HG02623 (cell line): ENCODE data around the gene LPGAT1.
A peak's percentile ranks its signal among the peaks of the same experiment; 100 is the strongest.
"Not testable (repeated sequence)": the region's sequence is repeated elsewhere in the genome, so short reads cannot be mapped to it uniquely, and the experiment has no call there.

ENCODE experiments used
- ATAC-seq: cut with Tn5 transposase; IDR thresholded peaks from one replicate; pipeline ENCODE4 v1.9.1; 2021; ENCODE audit warnings: moderate library complexity; ENCODE audit not compliant: unreplicated experiment

LPGAT1 gene

DNA sequence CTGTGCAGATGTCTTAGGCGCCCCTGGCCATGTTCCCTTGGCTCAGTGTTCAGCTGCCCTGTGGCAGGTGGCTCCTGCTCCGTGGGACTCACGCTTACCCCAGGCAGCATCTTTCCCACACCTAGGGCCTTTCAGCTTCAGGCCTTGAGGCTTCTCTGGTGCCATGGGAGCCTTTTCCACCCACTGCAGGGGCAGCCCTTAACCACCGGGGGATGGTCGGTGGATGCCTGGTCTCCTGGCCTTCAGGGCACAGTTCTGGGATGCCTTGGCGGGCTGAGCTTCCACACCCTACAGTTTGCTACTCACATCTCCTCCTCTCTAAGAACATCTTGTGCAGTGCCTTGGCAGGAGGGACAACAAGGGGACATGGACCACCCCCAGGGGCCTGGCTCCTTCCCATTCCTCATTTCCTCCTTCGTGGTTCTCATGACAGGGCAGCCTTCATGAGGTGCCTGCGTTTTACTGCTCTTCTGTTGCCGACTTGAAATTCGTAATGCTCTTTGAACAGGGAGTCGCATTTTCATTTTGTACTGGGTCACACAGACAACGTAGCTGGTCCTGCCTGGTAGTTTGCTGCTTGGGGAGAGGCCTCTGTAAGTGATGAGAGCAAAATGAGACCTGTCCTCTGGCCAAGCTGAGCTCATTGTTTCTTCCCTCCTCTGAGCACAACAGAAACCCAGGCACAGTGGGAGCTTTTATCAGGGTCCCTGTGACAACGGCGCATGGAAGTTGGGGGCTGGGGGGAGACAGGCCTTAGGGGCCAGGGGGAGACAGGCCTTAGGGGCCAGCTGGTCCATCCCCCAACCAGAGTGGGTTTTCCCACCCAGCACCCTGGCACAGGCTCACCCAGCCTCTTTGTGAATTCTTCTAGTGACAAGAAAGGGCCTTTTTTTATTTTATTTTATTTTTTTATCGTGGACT lies 93.2 kb downstream of the LPGAT1 start:
- ATAC-seq, result no peak

DNA sequence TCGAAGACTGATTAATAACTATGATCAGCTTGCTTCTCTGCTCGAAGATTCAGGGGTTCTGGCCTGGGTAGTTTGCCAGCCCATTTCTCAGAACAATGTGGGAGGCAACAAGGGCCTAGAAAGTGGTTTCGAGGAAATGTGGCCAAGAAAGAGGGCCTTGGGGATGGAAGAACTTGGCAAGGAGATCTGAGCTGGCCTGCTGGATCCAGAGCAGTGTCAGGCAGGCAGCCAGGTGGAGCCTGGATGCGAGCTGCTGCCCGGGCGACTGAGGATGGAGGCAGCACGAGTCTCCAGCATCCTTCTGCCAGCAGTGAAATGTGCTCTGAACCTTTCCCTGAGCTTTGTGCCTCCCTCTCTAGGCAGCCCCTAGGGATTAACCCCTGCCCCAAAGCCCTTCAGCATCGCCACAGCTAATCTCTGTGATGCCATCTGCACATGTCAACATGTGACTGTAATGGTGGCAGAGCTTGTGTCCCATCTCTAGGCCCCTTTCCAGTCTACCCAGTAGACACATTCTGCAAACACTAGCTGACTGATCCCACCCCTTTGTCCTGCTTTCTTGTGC lies 94.1 kb downstream of the LPGAT1 start:
- ATAC-seq, result no peak

DNA sequence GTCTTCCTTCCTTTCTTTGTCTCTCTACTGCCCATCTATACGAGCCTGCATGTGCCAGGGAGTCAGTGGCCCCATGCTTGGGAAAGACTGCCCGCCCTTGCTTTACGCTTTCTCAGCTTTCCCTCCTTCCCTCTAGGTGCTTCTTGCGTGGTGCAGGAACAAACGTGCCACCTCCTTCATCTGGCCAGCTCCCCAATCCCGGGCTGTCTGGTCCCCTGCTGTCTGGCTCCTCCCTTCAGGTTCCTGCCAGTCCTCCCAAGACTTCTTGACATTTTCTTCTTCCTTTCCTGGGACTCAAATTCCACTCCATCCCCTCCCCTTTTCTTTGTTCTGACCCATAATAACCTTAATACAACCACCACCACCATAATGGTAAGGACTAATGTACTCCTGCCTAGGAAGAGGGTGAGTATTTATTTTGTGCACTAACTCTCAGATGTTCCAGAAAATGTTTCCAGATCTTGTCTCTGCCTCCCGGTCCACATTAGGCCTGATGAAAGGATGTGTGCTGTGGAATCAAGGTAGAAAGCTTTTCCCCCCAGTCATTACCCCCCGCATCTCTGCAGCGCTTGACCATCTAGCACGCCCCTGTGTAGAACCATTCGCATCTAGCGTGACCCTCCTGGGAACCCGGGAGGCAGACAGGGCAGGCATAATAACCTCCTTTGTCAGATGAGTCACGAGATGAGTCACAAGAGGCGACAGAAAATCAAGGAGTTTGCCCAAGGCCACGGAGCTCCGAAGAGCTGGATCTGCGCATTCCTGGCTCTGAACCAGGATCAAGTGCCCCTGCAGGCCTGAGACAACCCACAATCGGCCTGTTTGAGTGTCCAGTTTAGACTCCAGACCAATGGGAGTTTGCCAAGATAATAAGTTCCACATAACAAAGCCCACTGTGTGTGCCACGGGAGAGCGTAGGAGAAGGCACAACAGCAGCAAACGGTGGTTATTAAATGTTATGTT lies 95.1 kb downstream of the LPGAT1 start:
- ATAC-seq, result no peak

DNA sequence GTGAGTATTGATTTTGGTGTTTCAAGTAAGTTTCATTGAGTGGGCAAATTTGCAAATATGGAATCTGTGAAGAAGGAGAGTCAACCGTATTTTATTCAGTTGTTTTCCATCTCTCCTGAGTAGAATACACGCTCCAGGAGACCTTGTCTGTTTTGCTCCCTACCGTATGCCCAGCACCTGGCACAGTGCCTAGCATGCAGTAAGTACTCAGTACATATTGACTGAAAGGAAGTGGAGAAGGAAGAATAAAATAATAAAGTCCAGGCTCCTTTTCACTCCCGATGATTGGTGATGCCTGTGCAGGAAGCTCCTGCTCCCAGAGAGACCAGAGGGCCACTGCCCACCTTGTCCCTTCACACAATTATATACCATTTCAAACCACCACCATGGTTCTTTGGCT lies 95.8 kb downstream of the LPGAT1 start:
- ATAC-seq, result no peak

DNA sequence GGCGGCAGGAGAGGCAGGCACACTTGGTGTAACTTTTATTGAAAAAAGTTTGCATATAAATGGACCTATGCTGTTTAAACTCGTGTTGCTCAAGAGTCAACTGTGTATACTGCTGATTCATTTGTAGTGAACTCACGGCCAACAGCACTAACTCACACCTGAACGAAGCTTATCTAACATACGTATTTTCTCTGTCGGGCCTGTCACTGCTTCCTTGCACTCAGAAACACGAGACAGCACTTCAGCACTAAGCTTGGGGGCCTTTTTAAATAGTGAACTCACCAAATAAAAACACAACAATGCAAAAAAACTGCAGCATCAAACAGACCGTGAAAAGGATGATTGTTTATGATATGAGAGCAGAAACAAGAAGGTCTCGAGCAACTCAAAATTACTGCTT lies 96.2 kb downstream of the LPGAT1 start:
- no peak for ATAC-seq

DNA sequence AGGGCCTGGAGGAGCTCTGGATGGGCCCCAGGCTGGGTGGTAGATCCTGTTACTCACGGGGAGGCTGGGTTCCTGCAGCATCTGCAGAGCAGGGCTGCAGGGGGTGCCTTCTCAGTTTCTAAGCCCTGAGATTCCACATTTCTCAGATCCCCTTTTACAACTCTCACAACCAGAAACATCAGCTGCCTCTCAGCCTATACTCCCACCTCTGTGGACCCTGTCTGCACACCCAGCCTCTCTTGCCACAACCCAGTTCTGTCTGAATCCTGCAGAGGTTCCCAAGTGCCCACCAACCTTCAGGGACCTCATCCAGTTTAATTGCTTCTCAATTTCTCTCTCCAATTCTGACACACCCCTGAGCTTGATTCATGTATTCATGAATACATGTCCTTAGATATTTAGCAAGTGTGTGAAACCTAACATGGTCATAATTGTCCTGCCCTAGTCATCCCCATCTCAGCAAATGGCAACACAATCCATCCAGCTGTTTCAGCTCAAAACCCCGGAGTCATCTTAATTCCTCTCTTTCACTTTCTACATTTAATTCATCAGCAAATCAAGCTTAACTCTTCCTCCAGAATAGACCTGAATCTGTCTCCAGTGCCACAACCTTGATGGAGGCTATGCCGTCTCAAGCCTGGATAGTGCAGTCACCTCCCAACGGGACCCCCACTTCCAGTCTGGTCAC lies 98.1 kb downstream of the LPGAT1 start:
- peak; percentile 61 for ATAC-seq

DNA sequence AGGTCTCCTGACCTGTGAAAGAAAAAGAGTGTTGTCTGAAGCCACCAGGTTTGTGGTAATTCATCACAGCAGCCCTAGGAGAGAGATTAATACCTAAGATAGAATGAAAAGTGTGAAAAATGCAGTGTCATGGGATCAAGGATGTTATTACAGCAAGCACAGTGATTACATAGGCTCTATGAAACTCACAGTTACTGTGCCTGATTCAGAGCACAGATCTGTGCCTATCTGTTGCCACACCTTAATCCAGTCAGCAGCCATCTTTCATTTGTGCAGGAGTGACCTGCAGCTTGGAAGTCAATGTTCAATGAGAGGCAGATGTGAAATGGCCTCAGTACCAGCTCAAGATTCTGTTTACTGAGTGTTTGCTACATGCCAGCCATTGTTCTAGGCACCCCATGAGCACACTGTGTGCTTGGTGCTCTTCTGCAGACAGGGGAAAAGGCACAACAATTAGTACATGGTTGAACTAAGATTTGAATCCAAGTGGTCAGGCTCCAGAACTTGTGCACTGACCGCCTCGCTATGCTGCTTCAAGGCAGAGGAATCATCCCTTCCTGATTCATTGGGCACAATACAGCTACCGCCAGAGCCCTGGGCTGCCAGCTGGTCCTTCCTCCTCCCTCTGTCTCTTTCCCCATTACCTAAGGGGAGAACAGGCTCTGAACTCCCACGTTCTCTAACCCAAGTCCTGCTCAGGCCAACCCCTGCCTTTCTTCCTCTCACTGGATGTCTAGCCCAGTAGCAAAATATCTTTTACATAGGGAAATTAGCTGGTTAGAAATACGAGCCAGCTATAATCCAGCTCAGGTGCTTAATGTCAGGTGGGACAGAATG lies 98.9 kb downstream of the LPGAT1 start:
- ATAC-seq, result no peak

DNA sequence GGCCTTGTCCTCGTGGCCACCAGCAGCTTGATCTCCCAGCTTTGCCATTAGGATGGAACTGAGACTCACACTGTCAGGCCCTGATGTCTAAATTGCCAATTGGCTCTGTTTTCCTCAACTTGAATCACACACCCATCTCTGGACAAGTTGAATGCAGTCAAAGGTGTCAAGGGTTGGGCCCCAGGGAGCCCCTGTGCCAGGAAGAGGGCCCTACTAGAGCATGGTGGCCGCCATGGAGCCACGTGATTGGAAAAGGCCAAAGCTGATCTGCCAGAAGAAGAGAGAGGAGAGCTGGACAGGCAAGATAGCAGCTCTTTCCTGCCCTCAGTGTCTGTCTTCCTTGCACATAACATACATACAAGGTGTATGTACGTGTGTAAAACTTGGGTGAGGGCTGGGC lies 100.2 kb downstream of the LPGAT1 start:
- no peak for ATAC-seq

DNA sequence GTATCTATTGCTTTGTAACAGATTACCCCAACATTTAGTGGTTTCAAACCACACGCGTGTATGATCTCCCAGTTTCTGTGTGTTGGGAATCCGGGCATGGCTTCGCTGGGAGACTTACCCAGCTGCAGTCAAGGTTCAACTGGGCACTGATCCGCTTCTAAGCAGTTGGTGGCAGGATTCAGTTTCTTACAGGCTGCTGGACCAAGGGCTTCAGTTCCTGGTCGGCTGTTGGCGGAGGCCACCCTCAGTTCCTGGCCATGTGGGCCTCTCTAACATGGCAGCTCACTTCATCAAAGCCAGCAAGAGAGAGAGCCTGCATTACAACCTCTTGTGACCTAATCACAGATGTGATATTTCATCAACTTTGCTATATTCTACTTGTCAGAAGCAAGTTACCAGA lies 101.3 kb downstream of the LPGAT1 start:
- no peak for ATAC-seq

DNA sequence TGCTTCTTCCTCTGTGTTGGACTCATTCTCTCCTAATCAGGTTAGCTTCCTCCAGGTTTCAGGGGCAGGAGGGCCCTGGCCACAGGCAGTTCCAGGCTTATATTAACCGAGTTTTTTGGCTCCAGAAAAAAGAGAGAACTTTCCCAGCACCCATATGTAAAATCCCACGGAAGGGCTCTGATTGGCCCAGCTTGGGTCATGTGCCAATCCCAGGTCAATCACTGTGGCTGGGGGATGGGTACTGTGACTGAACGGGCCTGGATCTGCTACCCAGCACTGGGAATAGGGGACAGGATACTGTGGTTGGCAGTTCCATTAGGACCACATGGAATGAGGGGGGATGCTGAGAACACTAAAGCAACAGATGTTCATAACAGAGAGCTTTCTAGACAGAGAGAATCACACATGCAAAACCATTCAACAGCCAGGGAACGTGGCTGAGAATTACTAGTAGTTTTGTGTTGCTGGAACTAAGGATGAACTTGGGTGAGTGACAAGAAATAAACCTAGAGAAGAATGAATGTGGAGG lies 104.0 kb downstream of the LPGAT1 start:
- no peak for ATAC-seq

DNA sequence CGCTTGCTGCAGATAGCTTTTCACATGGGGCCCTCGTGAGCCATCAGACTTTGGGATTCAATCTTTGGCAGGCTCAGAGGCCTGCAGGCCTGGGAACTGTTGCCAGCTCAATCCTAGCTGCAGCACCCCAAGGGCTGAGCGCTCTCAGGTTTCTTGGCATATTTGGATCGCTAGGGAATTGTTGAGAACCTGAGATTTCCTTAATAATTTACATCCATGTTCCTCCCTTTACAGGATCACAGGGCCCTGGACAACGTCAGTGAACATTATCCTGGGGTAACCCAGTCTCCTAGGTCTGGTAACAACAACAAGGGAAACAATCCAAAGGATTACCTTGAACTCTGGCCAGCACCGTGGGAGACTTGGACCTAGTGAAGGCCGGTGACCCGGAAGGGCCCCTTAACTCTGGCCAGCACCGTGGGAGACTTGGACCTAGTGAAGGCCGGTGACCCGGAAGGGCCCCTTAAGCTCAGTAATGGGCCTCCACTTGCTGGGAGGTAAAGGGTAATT lies 105.8 kb downstream of the LPGAT1 start:
- ATAC-seq, result no peak

DNA sequence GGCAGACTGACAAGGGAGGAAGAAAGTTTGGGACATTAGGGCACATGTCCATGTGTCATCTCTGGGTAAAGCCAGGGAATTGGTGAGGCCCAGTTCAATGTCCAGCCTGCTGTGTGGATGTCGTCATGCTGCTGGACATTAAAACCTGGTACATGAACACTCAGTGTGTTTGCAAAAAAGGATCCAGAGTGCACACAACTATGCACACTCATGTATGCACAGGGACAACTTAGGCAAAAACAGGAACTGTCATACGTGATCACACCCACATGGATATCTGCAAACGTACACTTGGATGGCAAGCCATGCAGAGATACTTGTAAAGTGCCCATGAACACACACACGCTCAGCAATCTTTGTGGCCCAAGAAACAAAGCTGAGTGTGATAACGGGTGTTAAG lies 107.3 kb downstream of the LPGAT1 start:
- no peak for ATAC-seq

DNA sequence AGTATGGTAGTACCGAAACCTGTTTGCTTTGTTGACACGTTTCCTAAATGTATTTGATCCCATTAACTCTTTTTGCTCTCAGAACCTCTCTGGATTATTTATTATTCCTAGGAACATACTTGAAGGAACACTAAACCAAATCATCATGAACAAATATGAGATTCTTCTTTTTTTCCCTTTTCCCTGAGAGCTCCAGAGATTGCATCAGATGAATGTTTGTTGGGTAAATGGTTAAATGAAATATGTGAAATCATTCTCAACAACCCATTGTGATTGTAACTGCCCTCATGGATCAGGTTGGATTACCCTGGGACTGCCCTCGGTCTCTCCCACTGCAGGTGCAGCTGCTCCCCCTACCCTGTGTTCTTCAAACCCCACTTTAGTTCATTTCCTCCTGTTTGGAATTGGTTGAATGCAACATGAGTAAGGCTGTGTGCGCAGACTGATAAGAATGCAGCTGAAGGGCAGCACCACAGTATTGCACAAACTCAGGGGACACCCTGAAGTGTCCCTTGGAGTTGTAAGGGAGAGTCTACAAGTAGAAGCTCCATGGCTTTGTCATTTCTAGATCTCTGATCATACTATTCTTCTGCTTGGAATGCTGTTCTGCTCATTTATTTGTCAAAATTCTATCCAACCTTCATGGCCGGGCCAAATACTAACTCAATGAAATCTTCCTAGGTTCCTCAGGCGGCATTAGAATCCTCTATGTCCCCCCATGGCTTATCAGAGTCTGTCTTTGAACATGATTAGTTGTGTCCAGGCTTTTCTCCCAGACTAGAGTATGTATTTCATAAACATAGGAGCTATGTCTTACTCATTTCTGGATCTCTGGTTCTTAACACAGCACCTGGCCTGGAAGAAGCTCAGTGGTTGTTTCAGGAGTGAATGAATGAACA lies 108.0 kb downstream of the LPGAT1 start:
- no peak for ATAC-seq

DNA sequence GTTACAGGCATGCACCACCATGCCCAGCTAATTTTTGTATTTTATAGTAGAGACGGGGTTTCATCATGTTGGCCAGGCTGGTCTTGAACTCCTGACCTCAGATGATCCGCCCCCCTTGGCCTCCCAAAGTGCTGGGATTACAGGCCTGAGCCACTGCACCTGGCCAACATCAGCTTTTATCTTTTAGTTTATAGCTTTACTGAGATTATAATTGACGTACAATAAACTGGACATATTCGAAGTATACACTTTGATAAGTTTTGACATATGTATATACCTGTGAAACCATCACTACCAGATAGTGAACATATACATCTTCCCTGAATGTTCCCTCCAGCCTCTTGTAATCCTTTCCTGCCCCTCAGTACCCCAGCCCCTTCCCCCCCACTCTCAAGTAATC lies 114.0 kb downstream of the LPGAT1 start:
- ATAC-seq, result not testable (repeated sequence)

DNA sequence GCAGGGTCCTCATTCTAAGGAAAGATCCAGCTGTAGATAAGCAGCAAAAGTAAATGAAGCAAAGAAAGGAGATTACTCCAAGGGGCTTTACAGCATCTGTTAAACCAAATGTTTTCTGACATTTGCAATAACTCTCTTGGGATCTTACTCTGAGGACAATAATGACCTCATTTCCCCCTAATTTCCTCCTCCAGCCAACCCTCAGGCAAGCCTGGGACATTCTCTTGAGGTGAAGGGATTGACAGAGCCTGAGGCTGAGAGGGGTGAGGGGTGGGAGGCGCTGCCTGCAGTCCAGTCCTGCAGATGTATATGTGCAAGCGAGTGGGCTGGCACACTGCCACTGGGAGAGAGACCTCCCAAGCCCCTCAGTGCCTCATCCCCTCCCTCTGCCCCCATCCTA lies 114.6 kb downstream of the LPGAT1 start:
- no peak for ATAC-seq

DNA sequence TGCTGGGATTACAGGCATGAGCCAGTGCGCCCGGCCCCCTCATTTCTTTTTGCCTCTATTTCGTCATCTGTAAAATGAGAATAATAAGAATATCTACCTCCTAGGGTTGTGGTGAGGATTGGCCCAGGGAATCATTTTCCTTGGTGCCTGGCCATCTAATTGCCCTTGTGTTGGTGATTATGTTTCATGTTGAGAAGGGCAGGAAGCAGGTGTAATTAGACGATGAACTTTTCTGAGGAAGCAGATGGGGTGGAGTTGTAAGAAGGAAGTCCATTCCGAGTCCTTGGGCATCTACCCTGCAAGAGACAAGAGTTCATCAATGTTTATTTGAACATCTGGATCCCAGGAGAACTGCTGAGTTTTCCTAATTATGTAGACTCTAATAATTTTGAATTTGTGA lies 116.4 kb downstream of the LPGAT1 start:
- ATAC-seq, result no peak

DNA sequence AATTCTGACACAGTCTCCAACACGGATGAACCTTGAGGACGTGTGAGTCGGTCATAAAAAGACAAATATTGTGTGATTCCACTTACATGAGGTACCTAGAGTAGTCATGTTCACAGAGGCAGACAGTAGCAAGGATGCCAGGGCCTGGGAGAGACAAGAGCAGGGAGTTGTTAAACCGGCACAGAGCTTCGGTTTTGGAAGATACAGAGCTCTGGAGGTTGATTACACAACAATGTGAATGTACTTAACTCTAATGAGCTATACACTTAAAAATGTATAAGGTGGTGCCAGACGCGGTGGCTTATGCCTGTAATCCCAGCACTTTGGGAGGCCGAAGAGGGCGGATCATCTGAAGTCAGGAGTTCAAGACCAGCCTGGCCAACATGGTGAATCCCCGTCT lies 117.3 kb downstream of the LPGAT1 start:
- no peak for ATAC-seq

DNA sequence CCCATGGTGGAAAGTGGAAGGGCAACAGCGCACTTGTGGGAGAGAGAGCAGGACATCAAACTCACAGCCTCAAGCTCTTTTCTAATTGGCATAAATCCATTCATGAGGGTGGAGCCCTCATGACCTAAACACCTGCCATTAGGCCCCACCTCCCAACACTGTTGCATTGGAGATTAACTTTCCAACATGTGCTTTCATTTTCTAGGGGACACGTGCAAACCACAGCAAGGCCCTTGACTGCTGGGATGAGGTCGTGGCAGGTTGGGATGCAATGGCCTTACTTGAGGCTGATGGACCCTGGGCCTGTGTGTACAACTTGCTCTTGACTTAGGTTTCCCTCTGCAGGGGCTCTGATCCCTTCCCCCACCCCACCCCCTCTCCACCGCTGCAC lies 119.3 kb downstream of the LPGAT1 start:
- ATAC-seq, result no peak
